Spinal cord (tissue), 10 donors: ENCODE data around the gene SUSD2. TPM values are rescaled to one million over a fixed set of nuclear protein-coding genes. Genes with fewer than 3 reads are reported as not detected.
"Not testable (repeated sequence)": the region's sequence is repeated elsewhere in the genome, so short reads cannot be mapped to it uniquely, and the experiment has no call there.

ENCODE experiments used
- DNase-seq, 6 donors: peaks; one replicate each; pipeline versions ENCODE4 v3.0.0 to v3.0.0-alpha.2; 2013 to 2015; ENCODE audit warnings: low spot score in 6 of 6, low read depth in 4 of 6
- H3K27ac ChIP-seq: one replicate; pipeline ENCODE4 v1.5.1; 2013; ENCODE audit warnings: low read depth, low read length, control low read depth
- H3K27me3 ChIP-seq: one replicate; pipeline ENCODE4 v1.6.1; 2013; ENCODE audit warnings: low read length; ENCODE audit not compliant: control insufficient read depth, insufficient read depth
- H3K36me3 ChIP-seq: one replicate; pipeline ENCODE4 v1.6.1; 2013; ENCODE audit warnings: low read length; ENCODE audit not compliant: control insufficient read depth, insufficient read depth
- H3K4me1 ChIP-seq: one replicate; pipeline ENCODE4 v1.6.1; 2013; ENCODE audit warnings: low read length; ENCODE audit not compliant: control insufficient read depth, insufficient read depth
- H3K4me3 ChIP-seq: one replicate; pipeline ENCODE4 v1.5.1; 2013; ENCODE audit warnings: low read depth, low read length, control low read depth
- H3K9me3 ChIP-seq: one replicate; pipeline ENCODE4 v1.6.1; 2013; ENCODE audit warnings: low read length; ENCODE audit not compliant: control insufficient read depth, insufficient read depth
- WGBS: methylation state at CpG from one replicate; pipeline ENCODE4 v1.1.5; 2013; ENCODE audit warnings: missing lambda C conversion rate; ENCODE audit not compliant: insufficient coverage; 5-methylcytosine and 5-hydroxymethylcytosine counted together
- polyA plus RNA-seq, 2 donors: library from polyadenylated mRNA; unstranded; fragments of 120-200 nt; gene quantifications; one replicate each; pipeline ENCODE4 v1.2.1, GENCODE V29; 2013; ENCODE audit not compliant: insufficient read length in 2 of 2
- total RNA-seq, 2 donors: library from RNA; depleted of rRNA in 1 of 2; stranded (reverse); fragments of 120-200 nt in 1 of 2; fragments of >200 nt in 1 of 2; gene quantifications; one replicate each; pipeline versions ENCODE4 v1.2.3 to v1.2.4, GENCODE V29; 2013 to 2014
- donor health status: healthy.

The SUSD2 gene
- total and polyA plus RNA-seq, 4 donors: 4.9 to 21.4 (median 16.0) TPM

- H3K9me3 ChIP-seq: no peaks in the 10 kb centered on the region
- H3K27me3 ChIP-seq: no peaks in the 10 kb centered on the region
- 93% methylated on average over 15 of the region's 17 CpGs for WGBS
- no peak for DNase-seq
- no peak overlapping the region for H3K27ac ChIP-seq
- H3K36me3 ChIP-seq: peaks cover 73% of the 10 kb centered on the region
- no peak overlapping the region for H3K4me3 ChIP-seq
- H3K4me1 ChIP-seq: peaks cover 25% of the 10 kb centered on the region
Observed at GRCh38 chr22:24179478-24180210, 1.6 kb upstream of the SUSD2 start.

GRCh38 chr22:24180316-24181087 is 785 bp upstream of the SUSD2 start:
- no peaks in the 10 kb centered on the region for H3K9me3 ChIP-seq
- H3K4me3 ChIP-seq: no peak overlapping the region
- H3K27me3 ChIP-seq: no peaks in the 10 kb centered on the region
- DNase-seq: no peak
- H3K4me1 ChIP-seq: peaks cover 18% of the 10 kb centered on the region
- H3K36me3 ChIP-seq: peaks cover 73% of the 10 kb centered on the region
- 84% methylated on average over 15 of the region's 16 CpGs for WGBS
- H3K27ac ChIP-seq: no peak overlapping the region

- Histone ChIP-seq H3K4me1 (peaks cover 10% of the 10 kb centered on the region), H3K9me3 (no peaks in the 10 kb centered on the region), H3K36me3 (peaks cover 73% of the 10 kb centered on the region), H3K27me3 (no peaks in the 10 kb centered on the region), H3K4me3 (no peak overlapping the region), H3K27ac (no peak overlapping the region)
- no peak for DNase-seq
- WGBS: 57% methylated on average over 11 of the region's 20 CpGs
Observed at GRCh38 chr22:24181996-24182899, 961 bp downstream of the SUSD2 start.

- peaks cover 74% of the 10 kb centered on the region for H3K36me3 ChIP-seq
- WGBS: 93% methylated on average over 9 of the region's 11 CpGs
Observed at GRCh38 chr22:24182900-24183246, 1.6 kb downstream of the SUSD2 start.

GRCh38 chr22:24183321-24184031 is 2.2 kb downstream of the SUSD2 start:
- no peak overlapping the region for H3K4me3 ChIP-seq
- DNase-seq: no peak
- H3K27ac ChIP-seq: no peak overlapping the region
- H3K9me3 ChIP-seq: no peaks in the 10 kb centered on the region
- H3K36me3 ChIP-seq: peaks cover 74% of the 10 kb centered on the region
- H3K4me1 ChIP-seq: peaks cover 7% of the 10 kb centered on the region
- H3K27me3 ChIP-seq: no peaks in the 10 kb centered on the region
- 79% methylated on average over 16 of the region's 24 CpGs for WGBS

More at GRCh38 chr22:24182900-24183246, 1.6 kb downstream of the SUSD2 start:
- not testable (repeated sequence) for H3K4me1 ChIP-seq, H3K4me3 ChIP-seq, H3K9me3 ChIP-seq, DNase-seq, H3K27me3 ChIP-seq, H3K27ac ChIP-seq

- Histone ChIP-seq H3K36me3 (peaks cover 77% of the 10 kb centered on the region), H3K4me3 (no peak overlapping the region), H3K27ac (no peak overlapping the region), H3K9me3 (no peaks in the 10 kb centered on the region), H3K27me3 (no peaks in the 10 kb centered on the region), H3K4me1 (peaks cover 13% of the 10 kb centered on the region)
- DNase-seq: no peak
- 86% methylated on average over 16 of the region's 16 CpGs for WGBS
Observed at GRCh38 chr22:24184057-24184798, 2.9 kb downstream of the SUSD2 start.

GRCh38 chr22:24185001-24185500 is 3.8 kb downstream of the SUSD2 start:
- WGBS: 90% methylated on average over 12 of the region's 16 CpGs
- H3K4me3 ChIP-seq: no peak overlapping the region
- DNase-seq: no peak
- no peak overlapping the region for H3K27ac ChIP-seq
- no peaks in the 10 kb centered on the region for H3K9me3 ChIP-seq
- H3K4me1 ChIP-seq: peaks cover 20% of the 10 kb centered on the region
- H3K27me3 ChIP-seq: no peaks in the 10 kb centered on the region
- peaks cover 72% of the 10 kb centered on the region for H3K36me3 ChIP-seq

GRCh38 chr22:24185501-24186351 is 4.4 kb downstream of the SUSD2 start:
- peaks cover 66% of the 10 kb centered on the region for H3K36me3 ChIP-seq
- H3K27ac ChIP-seq: no peak overlapping the region
- H3K9me3 ChIP-seq: no peaks in the 10 kb centered on the region
- DNase-seq: no peak
- H3K4me3 ChIP-seq: no peak overlapping the region
- no peaks in the 10 kb centered on the region for H3K27me3 ChIP-seq
- H3K4me1 ChIP-seq: peaks cover 23% of the 10 kb centered on the region
- 93% methylated on average over 48 of the region's 51 CpGs for WGBS
